T1000 (cell line): ENCODE measurements around the gene GPN1.
A peak's percentile ranks its signal among the peaks of the same experiment; 100 is the strongest.
"Not testable (repeated sequence)": the region's sequence is repeated elsewhere in the genome, so short reads cannot be mapped to it uniquely, and the experiment has no call there.

Experiments
- DNase-seq: peaks from one replicate; lab custom pipeline; 2025; ENCODE audit warnings: mixed read lengths; lab: John Stamatoyannopoulos, UW

GPN1 gene

DNA sequence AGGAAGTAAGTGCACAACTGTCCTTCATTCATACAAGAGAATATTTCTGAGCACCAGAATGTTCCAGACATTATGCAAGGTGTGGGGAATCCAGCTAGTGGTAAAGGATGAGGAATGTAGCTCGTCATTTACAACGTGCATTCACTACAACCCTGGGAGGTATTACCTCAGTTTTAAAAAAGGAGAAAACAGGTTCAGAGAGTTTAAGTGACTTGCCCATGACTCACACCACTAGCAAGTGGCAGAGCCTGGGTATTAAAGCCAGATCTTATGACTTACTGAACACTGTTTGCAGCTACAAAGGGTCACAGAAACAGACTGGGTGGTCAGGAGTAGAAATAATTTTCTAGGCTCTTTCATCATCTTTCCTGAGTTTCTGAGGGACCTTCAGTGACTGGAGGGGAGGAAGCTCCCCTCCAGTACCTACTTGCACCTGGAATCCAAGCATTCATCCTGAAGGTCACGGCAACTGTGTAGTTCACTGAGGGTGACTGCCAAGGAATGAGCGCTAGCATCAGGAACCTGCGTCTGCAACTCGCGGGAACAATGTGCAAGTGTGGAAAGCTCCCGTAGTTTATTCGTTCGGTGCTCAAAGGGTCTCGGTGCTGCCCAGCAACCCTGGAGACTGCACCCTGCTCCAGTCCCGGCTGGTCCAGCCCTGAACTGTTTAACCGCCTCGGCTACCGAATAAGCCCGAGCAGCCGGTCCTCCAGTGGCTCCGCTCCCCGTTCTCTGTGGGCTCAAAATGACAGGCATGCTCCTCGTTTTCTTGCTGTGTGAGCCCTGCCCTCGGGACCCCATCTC is 685 bp upstream of the GPN1 start:
- DNase-seq = peak; percentile 25

DNA sequence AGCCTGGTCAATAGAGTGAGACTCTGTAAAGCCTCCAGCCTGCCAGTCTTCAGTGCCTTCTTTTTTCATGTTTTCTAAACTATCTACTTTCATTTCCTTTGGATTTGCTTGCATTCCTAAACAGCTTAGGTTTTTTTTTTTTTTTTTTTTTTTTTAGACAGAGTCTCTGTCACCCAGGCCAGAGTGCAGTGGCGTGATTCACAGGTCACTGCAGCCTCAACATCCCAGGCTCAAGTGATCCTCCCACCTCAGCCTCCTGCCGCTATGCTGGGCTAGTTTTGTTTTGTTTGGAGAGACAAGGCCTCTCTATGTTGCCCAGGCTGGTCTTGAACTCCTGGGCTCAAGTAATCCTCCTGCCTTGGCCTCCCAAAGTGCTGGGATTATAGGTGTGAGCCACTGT is 1.4 kb downstream of the GPN1 start:
- DNase-seq = not testable (repeated sequence)

DNA sequence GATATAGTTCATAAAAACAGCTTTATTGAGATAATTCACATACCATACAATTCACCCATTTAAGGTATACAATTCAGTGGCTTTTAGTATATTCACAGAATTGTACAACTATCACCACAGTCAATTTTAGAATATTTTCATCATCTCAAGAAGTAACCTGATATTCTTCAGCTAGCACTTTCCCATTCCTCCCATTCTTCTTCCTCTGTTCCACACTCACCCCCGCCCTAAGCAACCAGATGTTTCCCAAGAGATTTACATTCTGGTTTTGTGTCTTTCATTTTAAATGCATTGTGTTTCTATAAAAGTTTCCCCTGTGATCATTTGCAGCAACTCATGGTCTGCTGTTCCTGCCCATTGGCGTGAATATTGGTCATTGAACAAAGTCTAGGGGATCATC is 5.4 kb downstream of the GPN1 start:
- DNase-seq = no peak

DNA sequence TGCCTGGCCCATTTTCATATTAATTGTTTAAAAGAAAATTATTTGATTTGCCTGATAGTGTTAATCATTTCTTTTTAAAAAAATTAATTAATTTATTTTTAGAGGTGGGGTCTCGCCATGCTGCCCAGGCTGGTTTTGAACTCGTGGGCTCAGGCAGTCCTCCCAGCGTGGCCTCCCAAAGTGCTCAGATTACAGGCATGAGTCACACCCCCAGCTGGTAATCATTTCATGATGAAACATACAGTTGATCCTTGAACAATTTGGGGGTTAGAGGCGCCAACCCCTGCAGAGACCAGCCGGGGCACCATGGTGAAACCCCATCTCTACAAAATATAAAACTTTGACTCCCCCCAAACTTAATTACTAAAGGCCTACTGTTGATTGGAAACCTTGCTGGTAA is 7.9 kb downstream of the GPN1 start:
- no peak for DNase-seq

DNA sequence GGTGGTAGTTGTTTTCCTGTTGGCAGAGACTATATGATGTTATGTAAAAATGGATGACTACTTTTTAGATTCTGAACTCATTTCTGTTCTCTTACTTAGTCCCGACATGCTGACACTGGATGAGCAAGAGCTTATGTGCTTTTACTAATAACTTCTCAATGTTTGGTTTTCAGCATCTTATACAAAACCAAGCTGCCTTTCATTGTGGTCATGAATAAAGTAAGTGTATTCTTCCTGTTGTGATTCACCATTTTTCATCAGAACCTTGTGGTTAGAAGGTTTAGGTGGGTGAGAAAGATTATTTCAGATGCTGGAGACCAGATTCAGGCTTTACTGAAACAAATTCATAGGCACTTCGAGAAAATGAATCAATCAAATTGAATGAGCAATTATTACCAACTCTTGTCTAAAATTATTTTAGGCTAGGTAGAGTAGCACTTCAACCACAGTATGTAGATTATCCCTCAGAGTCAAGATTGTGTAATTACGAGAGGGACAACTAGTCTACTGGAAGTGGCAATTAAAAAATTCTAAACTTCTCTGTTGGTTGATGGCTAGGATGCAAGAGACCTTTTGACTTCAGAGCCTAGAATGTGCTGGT is 9.3 kb downstream of the GPN1 start:
- no peak for DNase-seq

DNA sequence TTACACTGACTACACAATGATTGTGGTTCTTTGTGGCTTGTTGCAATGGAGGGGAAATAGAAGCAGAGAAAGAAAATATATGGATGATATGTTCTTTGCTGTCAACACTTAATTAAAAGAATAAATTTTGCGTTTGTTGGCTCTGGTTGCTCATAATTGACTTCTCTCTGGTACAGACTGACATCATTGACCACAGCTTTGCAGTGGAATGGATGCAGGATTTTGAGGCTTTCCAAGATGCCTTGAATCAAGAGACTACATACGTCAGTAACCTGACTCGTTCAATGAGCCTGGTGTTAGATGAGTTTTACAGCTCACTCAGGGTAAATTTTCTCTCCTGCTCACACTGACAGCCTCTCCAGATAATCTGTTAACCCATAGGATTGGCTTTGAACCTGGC is 9.9 kb downstream of the GPN1 start:
- no peak for DNase-seq

DNA sequence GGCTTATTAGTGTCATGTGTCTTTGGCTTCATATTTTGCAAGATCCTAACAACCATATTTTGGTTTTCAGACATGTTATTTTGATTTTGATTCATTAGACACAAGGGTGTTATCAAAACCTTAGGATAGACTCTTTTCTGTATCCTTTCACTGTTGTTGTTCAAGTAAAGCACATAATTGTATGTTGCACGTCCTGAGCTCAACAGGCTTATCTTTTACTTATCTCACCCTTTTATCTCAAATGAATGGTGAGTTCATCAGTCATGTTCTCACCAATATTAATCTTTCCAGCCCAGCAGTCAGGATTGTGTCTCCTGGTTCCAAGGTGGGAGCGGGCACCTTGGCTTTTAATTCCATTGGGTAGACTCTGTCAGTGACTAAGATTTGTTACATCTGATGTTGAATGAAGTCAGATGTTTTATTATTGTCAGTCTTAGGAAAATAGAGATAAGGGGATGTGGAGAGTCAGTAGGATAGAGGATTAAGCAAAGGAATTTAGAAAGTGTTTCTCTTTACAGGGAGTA is 11.9 kb downstream of the GPN1 start:
- no peak for DNase-seq

DNA sequence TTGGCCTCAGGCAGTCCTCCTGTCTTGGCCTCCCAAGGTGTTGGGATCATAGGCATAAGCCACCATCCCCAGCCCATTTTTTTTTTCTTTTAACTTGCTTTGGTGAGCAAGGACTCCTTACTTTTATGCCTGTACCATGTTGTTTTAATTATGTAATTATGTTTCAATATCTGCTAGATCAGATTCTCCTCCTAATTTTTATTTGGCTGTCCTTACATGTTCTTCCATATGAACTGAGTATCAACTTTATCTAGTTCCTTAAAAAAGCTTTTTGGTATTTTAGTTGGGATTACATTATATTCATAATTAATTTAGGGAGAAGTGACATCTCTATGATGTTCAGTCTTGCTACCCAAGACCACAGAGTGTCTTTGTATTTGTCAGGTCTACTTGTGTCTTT is 16.3 kb downstream of the GPN1 start:
- DNase-seq = no peak

DNA sequence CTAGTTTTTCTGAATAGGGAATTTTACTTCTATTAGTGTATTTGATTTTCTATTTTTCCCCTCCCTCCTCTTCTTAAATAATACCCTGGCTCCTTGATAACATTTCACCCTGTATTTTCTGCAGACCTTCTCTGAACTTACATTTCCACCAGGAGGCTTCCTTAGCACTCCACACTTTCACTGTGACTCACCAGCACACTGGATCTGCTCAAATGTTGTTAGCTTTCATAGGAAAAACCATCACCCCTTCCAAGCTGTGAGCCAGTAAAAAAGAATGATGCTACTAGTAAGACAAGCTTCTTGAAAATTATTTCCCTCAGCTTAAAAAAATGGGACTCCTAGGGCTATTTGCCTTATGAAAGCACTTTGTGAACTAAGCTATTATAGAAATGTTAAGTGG is 18.4 kb downstream of the GPN1 start:
- DNase-seq = no peak

DNA sequence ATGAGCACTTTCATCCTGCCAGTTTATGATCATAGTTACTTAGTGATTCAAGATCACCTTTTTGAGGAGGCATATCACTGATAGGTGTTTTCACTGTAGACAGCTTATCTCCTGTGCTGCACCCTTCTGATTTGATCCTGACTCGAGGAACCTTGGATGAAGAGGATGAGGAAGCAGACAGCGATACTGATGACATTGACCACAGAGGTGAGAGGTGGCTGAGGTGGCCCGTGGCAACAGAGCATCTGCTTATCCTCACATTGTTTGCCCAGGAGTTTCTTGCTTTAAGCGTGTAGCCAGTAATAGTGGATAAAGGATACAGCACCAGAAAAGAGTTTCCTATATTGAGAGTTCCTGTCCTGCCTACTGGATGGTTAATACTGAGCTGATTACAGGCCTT is 18.9 kb downstream of the GPN1 start:
- no peak for DNase-seq

DNA sequence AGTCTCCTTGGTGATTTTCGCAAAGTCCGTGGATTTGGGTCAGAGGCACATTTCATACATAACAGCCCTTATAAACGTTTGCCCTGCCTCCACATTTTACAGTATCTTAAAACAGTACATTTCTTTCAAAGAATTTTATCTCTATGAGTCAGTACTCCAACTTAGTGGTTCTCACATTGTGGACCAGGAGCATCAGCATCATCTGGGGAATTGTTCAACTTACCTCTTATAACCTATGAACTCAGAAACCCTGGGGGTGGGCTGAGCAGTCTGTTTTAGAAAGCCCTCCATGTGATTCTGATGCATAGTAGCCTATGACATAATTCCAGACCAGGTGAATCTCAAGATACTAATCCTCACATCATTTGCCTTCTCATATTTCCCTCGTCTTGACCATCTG is 22.2 kb downstream of the GPN1 start:
- DNase-seq = no peak

DNA sequence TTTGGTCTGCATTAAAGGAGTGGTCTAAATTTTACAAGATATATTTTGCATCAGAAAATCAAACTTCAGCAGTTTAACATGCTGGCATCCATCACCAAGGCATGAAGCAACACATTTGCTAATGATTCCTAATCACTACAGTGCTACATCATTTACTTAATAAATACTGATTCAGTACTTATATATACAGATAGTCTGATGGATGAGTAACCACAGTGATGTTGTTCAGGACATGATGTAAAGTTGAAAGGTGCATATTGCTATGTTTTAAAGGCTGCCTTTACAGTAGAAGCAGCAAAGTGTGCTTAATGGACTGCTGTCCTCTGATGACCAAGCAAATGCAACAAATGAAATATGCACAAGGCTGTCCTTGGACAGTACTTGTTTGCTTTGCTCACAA is 23.5 kb downstream of the GPN1 start:
- no peak for DNase-seq

DNA sequence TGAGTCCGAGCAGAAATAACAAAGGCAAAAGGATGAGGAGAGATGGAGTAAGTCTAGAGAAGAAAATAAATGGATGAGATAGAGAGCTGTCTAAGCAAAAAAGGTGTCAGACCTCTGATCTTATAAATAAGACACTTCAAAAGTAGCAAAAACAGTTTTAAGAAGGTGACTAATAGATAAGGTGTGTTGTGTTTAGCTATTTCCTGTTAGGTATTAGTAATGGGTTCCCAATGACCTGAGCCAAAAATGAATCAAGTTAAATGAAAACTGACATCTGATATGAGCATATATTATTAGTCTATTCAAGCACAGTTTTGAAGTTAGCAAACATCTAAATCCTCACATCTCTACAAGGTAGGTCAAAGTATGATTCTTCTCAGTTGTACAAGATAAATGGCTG is 23.9 kb downstream of the GPN1 start:
- DNase-seq = no peak

DNA sequence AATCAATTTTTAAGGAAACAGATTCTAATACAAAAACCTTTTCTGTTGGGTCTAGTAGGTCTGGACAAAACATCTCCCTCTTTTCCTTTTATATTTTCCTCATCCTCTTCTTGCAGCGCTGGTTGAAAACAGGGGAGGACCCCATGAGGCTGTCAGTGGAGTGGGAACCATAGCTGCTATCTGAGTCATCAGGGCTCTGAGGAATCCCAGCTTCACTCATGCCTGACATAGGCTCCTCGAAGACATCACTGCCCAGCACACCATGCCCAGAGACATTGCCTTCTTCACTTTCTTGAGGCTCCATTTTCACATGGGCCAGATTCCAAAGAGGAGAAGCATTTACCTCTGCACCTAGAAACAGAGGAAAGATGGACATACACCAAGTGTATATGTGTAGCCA is 24.5 kb downstream of the GPN1 start:
- no peak for DNase-seq

DNA sequence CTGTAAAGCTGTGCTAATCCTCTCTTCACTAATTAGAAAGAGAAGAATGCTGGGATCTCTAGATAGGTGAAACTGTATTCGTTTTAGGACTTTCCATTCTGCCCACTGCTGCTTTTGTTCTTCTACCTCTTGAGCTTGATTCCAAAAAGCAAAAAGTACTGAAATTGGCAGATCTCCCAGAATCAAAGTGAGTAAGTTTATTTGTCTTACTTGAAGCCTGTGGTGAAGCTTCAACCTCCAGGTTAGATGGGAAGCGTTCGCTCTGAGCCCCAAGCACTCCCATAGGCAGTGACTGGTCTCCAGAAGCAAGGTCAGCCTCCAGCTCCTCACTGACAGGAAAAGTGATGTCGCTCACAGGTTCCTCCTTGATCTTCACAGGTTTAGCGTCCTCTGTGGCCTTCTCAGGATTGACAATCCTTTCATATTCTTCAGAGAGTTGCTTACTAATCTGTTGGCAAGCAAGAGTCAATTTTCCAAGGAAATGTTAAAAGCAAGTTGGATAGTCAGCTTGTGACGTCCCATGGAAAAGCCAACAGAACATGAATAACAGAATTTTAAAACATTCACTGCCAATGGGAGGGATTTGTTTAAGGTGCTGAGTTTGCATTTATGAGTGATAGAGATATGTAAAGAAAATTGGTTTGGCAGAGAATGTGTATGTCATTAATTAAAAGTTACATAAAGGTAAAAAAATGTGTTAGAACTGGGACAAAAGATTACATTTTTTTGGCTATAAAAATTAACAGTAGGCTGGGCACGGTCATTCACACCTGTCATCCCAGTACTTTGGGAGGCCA is 26.5 kb downstream of the GPN1 start:
- no peak for DNase-seq

DNA sequence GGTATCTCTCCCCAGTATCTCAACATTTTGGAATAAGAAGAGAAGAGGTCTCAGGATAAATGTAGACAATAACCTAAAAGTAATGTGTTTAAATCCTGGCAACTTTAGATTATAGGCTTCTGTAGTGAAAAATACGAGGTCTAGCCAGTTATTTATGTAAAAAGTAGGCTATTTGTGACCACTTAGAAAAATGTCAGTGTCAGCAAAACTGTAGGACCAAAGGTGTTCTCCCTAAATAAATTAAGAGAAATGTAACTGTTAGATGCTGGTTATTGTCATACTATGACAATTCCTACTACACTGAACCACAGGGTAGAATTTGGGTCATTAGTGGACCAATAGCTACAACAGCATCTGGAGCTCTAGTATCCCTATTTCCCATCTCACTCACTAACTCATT is 32.5 kb downstream of the GPN1 start:
- no peak for DNase-seq

DNA sequence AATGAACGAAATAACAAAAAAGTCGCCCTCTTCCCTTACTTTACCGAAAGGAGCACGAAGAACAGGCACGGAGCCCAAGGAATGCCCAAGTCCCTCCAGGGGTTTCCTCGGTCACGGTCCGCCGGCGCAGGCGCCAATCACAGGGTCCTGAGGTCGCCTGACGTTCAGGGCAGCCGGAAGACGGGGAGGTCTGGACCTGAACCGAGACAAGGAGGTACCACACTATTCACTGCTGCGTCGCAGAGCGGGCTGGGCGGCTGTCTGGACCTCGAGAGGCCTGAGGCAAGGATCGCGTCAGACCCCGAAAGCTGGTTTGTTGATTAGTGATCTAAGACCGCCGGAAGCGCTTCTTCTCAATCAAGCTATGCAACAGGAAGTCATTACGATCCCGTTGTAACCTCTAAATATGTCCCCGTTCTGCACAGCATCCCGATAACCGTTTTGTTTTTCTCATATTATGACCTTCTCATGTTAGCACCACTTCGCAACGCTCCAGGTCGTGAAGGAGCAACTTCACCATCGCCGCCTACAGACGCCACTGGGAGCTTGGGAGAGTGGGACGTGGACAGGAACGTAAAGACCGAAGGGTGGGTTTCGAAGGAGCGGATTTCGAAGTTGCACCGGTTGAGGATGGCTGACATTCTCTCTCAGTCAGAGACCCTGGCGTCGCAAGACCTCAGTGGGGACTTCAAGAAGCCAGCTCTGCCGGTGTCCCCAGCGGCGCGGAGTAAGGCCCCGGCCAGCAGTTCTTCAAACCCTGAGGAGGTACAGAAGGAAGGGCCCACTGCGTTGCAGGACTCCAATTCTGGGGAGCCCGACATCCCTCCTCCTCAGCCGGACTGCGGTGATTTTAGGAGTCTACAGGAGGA is 34.7 kb downstream of the GPN1 start, which contains the start of the genes SLC4A1AP and SUPT7L:
SLC4A1AP (plus strand) TSS at position 605 of the 869 bp plus-strand sequence; CDS start at position 631, 26 bp downstream.
SUPT7L (minus strand) TSS at position 330 of the 869 bp plus-strand sequence. CDS start 1,422 bp downstream, outside the sequence.
- DNase-seq = peak; percentile 77

DNA sequence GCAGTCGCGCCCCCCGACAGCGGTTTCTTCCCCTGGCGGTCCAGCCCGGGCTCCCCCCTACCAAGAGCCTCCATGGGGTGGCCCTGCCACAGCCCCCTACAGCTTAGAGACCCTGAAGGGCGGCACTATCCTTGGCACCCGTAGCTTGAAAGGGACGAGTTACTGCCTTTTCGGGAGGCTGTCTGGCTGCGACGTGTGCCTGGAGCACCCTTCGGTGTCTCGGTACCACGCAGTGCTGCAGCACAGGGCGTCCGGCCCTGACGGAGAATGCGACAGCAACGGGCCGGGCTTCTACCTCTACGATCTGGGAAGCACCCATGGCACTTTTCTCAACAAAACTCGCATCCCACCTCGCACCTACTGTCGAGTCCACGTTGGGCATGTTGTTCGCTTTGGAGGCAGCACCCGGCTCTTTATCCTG is 35.3 kb downstream of the GPN1 start:
- DNase-seq = no peak

DNA sequence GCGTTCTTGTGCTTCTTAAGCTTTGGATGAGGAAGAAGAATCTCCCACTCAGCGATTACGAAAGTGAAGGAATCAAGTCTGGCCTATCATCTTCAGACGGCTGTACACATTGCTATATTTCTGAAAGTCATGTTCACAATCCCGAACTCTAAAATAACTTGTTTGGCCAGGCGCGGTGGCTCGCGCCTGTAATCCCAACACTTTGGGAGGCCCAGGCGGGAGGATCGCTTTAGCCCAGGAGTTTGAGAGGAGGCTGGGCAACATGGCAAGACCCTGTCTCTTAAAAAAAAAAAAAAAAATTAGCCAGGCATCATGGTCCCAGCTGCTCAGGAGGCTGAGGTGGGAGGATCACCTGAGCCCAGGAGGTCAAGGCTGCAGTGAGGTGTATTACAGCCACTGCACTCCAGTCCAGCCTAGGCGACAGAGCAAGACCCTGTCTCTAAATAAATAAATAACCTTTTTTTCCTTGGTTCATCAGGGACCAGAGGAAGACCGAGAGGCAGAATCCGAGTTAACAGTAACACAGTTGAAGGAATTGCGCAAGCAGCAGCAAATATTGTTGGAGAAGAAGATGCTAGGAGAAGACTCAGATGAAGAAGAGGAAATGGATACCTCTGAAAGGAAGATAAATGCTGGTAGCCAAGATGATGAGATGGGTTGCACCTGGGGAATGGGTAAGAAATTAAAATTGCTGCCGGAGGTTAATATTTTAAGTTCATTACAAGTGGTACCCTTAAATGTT is 35.9 kb downstream of the GPN1 start:
- no peak for DNase-seq

DNA sequence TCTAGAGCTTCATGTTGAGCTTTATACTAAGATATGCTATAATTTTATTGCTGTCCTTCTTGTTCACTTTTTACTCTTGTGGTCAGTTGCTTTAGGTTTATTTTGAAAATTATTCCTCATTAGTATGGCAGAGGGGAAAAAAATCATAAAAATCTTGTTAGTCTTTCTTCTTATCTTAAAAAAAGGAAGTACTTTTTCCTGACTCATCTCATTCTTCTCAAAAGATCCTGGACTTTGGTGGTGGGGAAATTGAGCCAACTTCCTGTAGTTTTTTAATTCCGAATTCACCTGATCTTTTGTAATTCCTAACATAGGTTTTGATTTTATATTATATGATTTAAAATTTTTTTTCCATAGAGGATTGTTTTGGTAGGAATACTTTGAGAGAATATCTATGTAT is 38.6 kb downstream of the GPN1 start:
- DNase-seq = no peak

DNA sequence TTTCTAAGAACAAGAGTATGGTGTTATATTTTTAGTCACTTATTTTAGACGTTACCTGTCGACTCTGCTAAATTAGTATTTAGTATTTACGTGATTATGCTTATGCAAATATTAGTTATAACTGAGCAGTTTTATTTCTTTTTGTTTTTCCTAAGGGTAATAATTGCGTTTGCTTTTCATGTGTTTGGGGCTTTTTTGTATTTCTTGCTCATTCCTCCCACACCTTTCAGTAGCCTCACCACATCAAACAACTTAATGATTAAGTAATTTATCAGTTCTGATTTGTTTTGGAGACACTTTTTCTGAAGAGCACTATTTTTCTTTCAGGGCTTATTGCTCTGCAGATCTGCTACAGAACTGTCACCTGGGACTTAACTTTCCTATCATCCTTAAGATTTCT is 42.4 kb downstream of the GPN1 start:
- no peak for DNase-seq
